ENCODE measurements around the gene BANF2.

Gene BANF2

DNA sequence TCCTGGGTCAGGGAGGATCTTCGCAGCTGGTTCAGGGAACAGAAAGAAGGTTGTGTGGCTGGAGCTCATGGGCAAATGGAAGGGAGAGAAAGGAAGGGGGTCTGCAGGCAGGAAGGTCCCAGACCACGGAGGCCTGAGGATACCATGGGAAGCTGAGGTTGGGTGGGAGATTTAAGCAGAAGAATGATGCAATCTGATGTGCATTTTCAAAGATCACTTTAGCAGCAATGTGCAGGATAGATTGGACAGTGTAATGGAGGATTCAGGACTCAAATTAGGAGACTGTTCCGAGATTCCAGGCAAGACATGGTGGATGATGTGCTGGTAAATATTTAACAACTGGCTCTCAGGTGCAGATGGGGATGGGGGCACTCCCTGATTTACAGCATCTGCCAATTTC is 12.0 kb upstream of the BANF2 start:
- Histone ChIP-seq H3K9ac (ENCODE audit: low read length) (no peak overlapping the region), H3K27me3 (ENCODE audit: control insufficient read depth, insufficient read depth, low read length) (no peaks in the 10 kb centered on the region)

GRCh38 chr20:17688965-17689364 is 10.8 kb upstream of the BANF2 start:
- H3K27me3 ChIP-seq (ENCODE audit: control insufficient read depth, insufficient read depth, low read length), result no peaks in the 10 kb centered on the region

More for the DNA sequence above, 12.0 kb upstream of the BANF2 start:
- Histone ChIP-seq H3K36me3 (ENCODE audit: control insufficient read depth, low read depth, low read length) (no peaks in the 10 kb centered on the region), H3K4me1 (ENCODE audit: control insufficient read depth, low read depth, low read length) (no peaks in the 10 kb centered on the region), H3K4me3 (ENCODE audit: low read length) (no peak overlapping the region), H3K9me3 (ENCODE audit: control insufficient read depth, low read depth, low read length) (no peaks in the 10 kb centered on the region), H3K27ac (ENCODE audit: low read length) (no peak overlapping the region)

DNA sequence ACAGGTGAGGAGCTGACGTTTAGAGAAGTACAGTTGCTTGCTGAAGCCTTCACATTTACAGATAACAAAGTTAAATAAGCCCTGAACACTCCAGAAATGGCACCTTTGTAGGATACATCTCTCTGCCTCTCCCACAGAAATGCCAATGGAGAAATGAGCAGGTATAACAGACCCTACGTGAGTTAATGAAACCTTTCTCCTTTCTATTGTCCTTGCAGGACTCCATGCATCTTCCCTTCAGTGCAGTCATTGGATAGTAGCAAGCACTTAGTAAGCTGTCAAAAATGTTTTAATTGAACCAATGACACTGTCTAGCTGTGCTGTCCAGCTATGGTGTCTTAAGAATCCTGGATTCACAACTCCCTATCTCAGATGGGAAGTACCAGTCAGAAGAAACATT is 9.6 kb upstream of the BANF2 start:
- Histone ChIP-seq H3K27me3 (ENCODE audit: control insufficient read depth, insufficient read depth, low read length) (no peaks in the 10 kb centered on the region), H3K9ac (ENCODE audit: low read length) (no peak overlapping the region), H3K4me3 (ENCODE audit: low read length) (no peak overlapping the region), H3K9me3 (ENCODE audit: control insufficient read depth, low read depth, low read length) (no peaks in the 10 kb centered on the region), H3K36me3 (ENCODE audit: control insufficient read depth, low read depth, low read length) (no peaks in the 10 kb centered on the region), H3K27ac (ENCODE audit: low read length) (no peak overlapping the region), H3K4me1 (ENCODE audit: control insufficient read depth, low read depth, low read length) (peaks cover 6% of the 10 kb centered on the region)

More at GRCh38 chr20:17688965-17689364, 10.8 kb upstream of the BANF2 start:
- no peak overlapping the region for H3K9ac ChIP-seq (ENCODE audit: low read length)
- H3K9me3 ChIP-seq (ENCODE audit: control insufficient read depth, low read depth, low read length), result no peaks in the 10 kb centered on the region
- no peaks in the 10 kb centered on the region for H3K36me3 ChIP-seq (ENCODE audit: control insufficient read depth, low read depth, low read length)
- no peak overlapping the region for H3K4me3 ChIP-seq (ENCODE audit: low read length)
- H3K27ac ChIP-seq (ENCODE audit: low read length), result no peak overlapping the region
- H3K4me1 ChIP-seq (ENCODE audit: control insufficient read depth, low read depth, low read length), result peaks cover 6% of the 10 kb centered on the region

GRCh38 chr20:17691758-17692157 is 8.0 kb upstream of the BANF2 start:
- Histone ChIP-seq H3K9me3 (ENCODE audit: control insufficient read depth, low read depth, low read length) (no peaks in the 10 kb centered on the region), H3K27me3 (ENCODE audit: control insufficient read depth, insufficient read depth, low read length) (no peaks in the 10 kb centered on the region), H3K4me3 (ENCODE audit: low read length) (no peak overlapping the region), H3K36me3 (ENCODE audit: control insufficient read depth, low read depth, low read length) (no peaks in the 10 kb centered on the region), H3K4me1 (ENCODE audit: control insufficient read depth, low read depth, low read length) (peaks cover 6% of the 10 kb centered on the region), H3K9ac (ENCODE audit: low read length) (no peak overlapping the region), H3K27ac (ENCODE audit: low read length) (no peak overlapping the region)

GRCh38 chr20:17693444-17694001 is 6.2 kb upstream of the BANF2 start:
- Histone ChIP-seq H3K27ac (ENCODE audit: low read length) (no peak overlapping the region), H3K4me1 (ENCODE audit: control insufficient read depth, low read depth, low read length) (peaks cover 6% of the 10 kb centered on the region), H3K9ac (ENCODE audit: low read length) (no peak overlapping the region), H3K36me3 (ENCODE audit: control insufficient read depth, low read depth, low read length) (no peaks in the 10 kb centered on the region), H3K4me3 (ENCODE audit: low read length) (no peak overlapping the region), H3K9me3 (ENCODE audit: control insufficient read depth, low read depth, low read length) (no peaks in the 10 kb centered on the region), H3K27me3 (ENCODE audit: control insufficient read depth, insufficient read depth, low read length) (no peaks in the 10 kb centered on the region)

DNA sequence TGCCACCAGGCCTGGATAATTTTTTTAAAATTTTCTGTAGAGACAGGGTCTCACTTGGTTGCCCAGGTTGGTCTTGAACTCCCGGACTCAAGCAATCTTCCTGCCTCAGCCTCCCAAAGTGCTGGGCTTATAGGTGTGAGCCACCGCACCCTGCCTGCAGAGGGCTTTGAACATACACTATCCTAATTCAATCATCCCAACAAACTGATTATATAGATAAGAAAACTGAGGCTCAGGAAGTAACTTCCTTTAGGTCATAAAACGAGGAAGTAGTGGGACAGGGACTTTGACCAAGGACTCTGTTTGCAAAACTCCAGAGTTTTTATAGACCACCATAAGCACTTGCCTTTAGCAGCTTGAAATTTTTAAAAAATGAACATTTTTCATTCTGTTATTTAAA is 5.0 kb upstream of the BANF2 start:
- Histone ChIP-seq H3K36me3 (ENCODE audit: control insufficient read depth, low read depth, low read length) (no peaks in the 10 kb centered on the region), H3K27me3 (ENCODE audit: control insufficient read depth, insufficient read depth, low read length) (no peaks in the 10 kb centered on the region), H3K27ac (ENCODE audit: low read length) (no peak overlapping the region), H3K9ac (ENCODE audit: low read length) (no peak overlapping the region), H3K4me3 (ENCODE audit: low read length) (no peak overlapping the region), H3K9me3 (ENCODE audit: control insufficient read depth, low read depth, low read length) (no peaks in the 10 kb centered on the region), H3K4me1 (ENCODE audit: control insufficient read depth, low read depth, low read length) (peaks cover 6% of the 10 kb centered on the region)

GRCh38 chr20:17696287-17696686 is 3.5 kb upstream of the BANF2 start:
- Histone ChIP-seq H3K9me3 (ENCODE audit: control insufficient read depth, low read depth, low read length) (no peaks in the 10 kb centered on the region), H3K27ac (ENCODE audit: low read length) (no peak overlapping the region), H3K4me1 (ENCODE audit: control insufficient read depth, low read depth, low read length) (peaks cover 6% of the 10 kb centered on the region), H3K36me3 (ENCODE audit: control insufficient read depth, low read depth, low read length) (no peaks in the 10 kb centered on the region), H3K4me3 (ENCODE audit: low read length) (no peak overlapping the region), H3K9ac (ENCODE audit: low read length) (no peak overlapping the region), H3K27me3 (ENCODE audit: control insufficient read depth, insufficient read depth, low read length) (no peaks in the 10 kb centered on the region)

- no peaks in the 10 kb centered on the region for H3K27me3 ChIP-seq (ENCODE audit: control insufficient read depth, insufficient read depth, low read length)
- H3K4me3 ChIP-seq (ENCODE audit: low read length), result no peak overlapping the region
- no peaks in the 10 kb centered on the region for H3K9me3 ChIP-seq (ENCODE audit: control insufficient read depth, low read depth, low read length)
Measured at GRCh38 chr20:17697171-17697570, 2.6 kb upstream of the BANF2 start.

GRCh38 chr20:17698384-17698783 is 1.4 kb upstream of the BANF2 start:
- Histone ChIP-seq H3K27me3 (ENCODE audit: control insufficient read depth, insufficient read depth, low read length) (no peaks in the 10 kb centered on the region), H3K36me3 (ENCODE audit: control insufficient read depth, low read depth, low read length) (no peaks in the 10 kb centered on the region), H3K9ac (ENCODE audit: low read length) (no peak overlapping the region), H3K4me3 (ENCODE audit: low read length) (no peak overlapping the region), H3K4me1 (ENCODE audit: control insufficient read depth, low read depth, low read length) (peaks cover 5% of the 10 kb centered on the region), H3K9me3 (ENCODE audit: control insufficient read depth, low read depth, low read length) (no peaks in the 10 kb centered on the region), H3K27ac (ENCODE audit: low read length) (no peak overlapping the region)

More at GRCh38 chr20:17697171-17697570, 2.6 kb upstream of the BANF2 start:
- peaks cover 6% of the 10 kb centered on the region for H3K4me1 ChIP-seq (ENCODE audit: control insufficient read depth, low read depth, low read length)
- H3K9ac ChIP-seq (ENCODE audit: low read length), result no peak overlapping the region
- no peaks in the 10 kb centered on the region for H3K36me3 ChIP-seq (ENCODE audit: control insufficient read depth, low read depth, low read length)
- H3K27ac ChIP-seq (ENCODE audit: low read length), result no peak overlapping the region

DNA sequence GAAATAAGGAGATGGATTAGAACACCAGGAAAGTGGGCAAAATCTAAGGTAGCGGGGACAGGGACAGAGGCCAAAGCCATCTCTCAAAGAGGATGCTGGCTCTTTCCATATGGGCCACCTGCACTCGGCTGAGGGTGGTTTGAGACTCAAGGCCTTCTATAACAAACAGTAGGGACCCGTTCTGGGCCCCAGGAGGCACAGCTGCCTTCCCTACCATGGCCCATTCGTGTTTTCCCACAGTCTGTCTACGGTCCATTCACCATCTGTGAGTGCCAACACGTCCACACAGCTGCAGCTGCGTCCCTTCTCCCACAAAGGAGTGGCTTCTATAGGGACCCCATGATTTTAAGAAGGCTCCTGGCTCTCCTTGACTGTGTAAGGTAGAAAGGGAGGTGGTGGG is 871 bp downstream of the BANF2 start:
- Histone ChIP-seq H3K36me3 (ENCODE audit: control insufficient read depth, low read depth, low read length) (no peaks in the 10 kb centered on the region), H3K9me3 (ENCODE audit: control insufficient read depth, low read depth, low read length) (no peaks in the 10 kb centered on the region), H3K9ac (ENCODE audit: low read length) (no peak overlapping the region), H3K4me1 (ENCODE audit: control insufficient read depth, low read depth, low read length) (no peaks in the 10 kb centered on the region), H3K4me3 (ENCODE audit: low read length) (no peak overlapping the region), H3K27me3 (ENCODE audit: control insufficient read depth, insufficient read depth, low read length) (no peaks in the 10 kb centered on the region), H3K27ac (ENCODE audit: low read length) (no peak overlapping the region)

- no peaks in the 10 kb centered on the region for H3K36me3 ChIP-seq (ENCODE audit: control insufficient read depth, low read depth, low read length)
- no peaks in the 10 kb centered on the region for H3K4me1 ChIP-seq (ENCODE audit: control insufficient read depth, low read depth, low read length)
Measured at GRCh38 chr20:17701826-17702225, 2.1 kb downstream of the BANF2 start.

DNA sequence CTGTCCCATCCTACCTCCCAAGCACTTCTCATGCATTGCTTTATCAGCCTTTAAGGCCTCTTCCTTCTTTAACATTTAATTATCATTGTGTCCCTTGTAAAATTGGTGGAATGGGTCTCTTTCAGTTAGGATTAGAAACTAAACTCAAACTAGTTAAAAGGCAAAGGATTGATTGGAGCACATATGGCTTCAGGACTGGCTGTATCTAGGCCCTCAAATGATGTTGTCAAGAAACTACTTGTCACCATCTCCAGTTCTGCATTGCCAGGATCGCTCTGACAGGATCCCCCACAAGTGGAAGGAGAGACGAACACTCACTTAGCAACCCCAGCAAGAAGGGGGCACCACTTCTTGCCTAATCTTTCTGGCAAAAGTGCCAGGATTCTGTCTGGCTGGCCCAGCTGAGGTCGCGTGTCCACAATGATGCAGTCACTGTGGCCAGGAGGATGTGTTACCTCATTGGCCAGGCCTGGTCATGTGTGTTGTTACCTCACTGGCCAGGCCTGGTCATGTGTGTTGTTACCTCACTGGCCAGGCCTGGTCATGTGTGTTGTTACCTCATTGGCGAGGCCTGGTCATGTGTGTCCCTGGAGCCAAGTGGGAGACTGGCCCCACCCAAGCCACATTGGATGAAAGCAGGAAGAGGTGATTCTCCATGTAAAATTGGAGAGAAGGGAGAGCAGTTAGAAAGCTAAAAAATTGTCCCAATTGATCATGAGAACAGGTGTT is 5.0 kb downstream of the BANF2 start:
- Histone ChIP-seq H3K27ac (ENCODE audit: low read length) (no peak overlapping the region), H3K4me3 (ENCODE audit: low read length) (no peak overlapping the region), H3K9ac (ENCODE audit: low read length) (no peak overlapping the region), H3K4me1 (ENCODE audit: control insufficient read depth, low read depth, low read length) (no peaks in the 10 kb centered on the region), H3K36me3 (ENCODE audit: control insufficient read depth, low read depth, low read length) (no peaks in the 10 kb centered on the region), H3K27me3 (ENCODE audit: control insufficient read depth, insufficient read depth, low read length) (no peaks in the 10 kb centered on the region), H3K9me3 (ENCODE audit: control insufficient read depth, low read depth, low read length) (no peaks in the 10 kb centered on the region)

More at GRCh38 chr20:17701826-17702225, 2.1 kb downstream of the BANF2 start:
- Histone ChIP-seq H3K4me3 (ENCODE audit: low read length) (no peak overlapping the region), H3K9me3 (ENCODE audit: control insufficient read depth, low read depth, low read length) (no peaks in the 10 kb centered on the region), H3K9ac (ENCODE audit: low read length) (no peak overlapping the region), H3K27ac (ENCODE audit: low read length) (no peak overlapping the region), H3K27me3 (ENCODE audit: control insufficient read depth, insufficient read depth, low read length) (no peaks in the 10 kb centered on the region)

Data from iPS-18a (cell line).